OCI-LY1 (cell line): ENCODE measurements around the gene HLA-DRA.

Experiments
- EZH2 ChIP-seq: fragments of 200-600 bp; sonication (generic), shearing (Covaris generic); IDR thresholded peaks from 2 replicates; pipeline ENCODE4 v1.8.0; 2017; ENCODE audit warnings: borderline replicate concordance, mixed run types, mild to moderate bottlenecking, antibody characterized with exemption, low read length, moderate library complexity, mixed read lengths
- TF ChIP-seq, protein P1 (sequence below): fragments of 200-600 bp; sonication (generic), shearing (Covaris generic); IDR thresholded peaks from 2 replicates; pipeline ENCODE4 v1.5.1; 2017; ENCODE audit warnings: mild to moderate bottlenecking, antibody characterized with exemption, low read length, moderate library complexity, mixed read lengths

- TF ChIP-seq, protein P1, sequence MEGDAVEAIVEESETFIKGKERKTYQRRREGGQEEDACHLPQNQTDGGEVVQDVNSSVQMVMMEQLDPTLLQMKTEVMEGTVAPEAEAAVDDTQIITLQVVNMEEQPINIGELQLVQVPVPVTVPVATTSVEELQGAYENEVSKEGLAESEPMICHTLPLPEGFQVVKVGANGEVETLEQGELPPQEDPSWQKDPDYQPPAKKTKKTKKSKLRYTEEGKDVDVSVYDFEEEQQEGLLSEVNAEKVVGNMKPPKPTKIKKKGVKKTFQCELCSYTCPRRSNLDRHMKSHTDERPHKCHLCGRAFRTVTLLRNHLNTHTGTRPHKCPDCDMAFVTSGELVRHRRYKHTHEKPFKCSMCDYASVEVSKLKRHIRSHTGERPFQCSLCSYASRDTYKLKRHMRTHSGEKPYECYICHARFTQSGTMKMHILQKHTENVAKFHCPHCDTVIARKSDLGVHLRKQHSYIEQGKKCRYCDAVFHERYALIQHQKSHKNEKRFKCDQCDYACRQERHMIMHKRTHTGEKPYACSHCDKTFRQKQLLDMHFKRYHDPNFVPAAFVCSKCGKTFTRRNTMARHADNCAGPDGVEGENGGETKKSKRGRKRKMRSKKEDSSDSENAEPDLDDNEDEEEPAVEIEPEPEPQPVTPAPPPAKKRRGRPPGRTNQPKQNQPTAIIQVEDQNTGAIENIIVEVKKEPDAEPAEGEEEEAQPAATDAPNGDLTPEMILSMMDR, result no peak
- no peak for TF ChIP-seq EZH2
Observed at GRCh38 chr6:32462609-32463008, 22.9 kb downstream of the HLA-DRA start.
